ENCODE measurements around the gene NUP93.

NUP93 gene

DNA sequence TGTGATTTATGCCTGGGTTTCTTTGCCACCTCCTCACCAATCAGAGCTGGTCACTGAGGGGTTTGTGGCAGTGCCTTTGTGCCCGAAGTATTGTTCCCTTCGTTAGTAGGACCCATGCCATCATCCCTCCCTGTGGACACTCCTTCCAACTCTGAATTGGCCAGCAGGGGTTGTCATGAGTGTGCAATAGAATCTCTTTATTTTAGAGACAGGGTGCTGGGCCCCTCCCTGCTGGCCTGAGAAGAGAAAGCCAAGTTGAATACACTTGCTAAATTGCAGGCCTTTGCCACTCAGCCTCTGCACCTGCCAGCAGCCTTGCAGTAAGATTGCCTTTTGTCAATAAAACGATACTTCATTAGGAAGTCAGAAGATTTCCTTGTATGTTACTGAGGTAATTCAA lies 94.4 kb downstream of the NUP93 start:
- no peak for DNase-seq

DNA sequence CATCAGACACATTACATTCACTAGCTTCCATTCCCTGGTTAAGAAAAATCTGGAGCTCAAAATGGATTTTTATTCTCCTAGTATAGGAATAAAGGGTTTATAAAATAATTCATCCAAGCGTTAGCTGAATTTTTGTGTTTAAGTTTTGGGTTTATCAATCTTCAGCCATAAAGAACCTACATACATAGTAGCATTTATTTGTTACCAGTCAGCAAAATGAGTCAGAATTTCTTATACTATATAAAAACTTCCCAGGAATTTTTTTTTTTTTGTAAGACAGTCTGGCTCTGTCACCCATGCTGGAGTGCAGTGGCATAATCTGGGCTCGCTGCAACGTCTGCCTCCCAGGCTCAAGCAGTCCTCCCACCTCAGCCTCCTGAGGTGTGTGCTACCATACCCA lies 94.9 kb downstream of the NUP93 start:
- no peak for DNase-seq

DNA sequence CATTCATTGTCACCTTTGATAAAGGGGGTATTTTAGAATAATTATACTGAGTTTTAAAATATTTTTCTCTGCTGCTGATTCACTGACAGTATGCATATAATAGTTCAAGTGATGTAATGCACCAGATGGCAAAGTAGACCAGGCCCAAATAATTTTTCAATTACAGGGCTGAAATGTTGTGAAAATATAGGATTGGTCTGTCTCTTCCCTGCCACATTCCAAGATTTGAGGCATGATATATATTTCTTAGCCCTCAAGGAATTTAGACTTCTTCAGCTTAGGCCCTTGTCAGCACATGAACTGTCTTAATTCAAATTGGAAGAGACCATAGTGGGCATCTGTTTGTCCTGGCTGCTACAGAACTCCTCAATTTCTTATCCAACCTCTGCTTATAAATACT lies 95.9 kb downstream of the NUP93 start:
- DNase-seq, result no peak

DNA sequence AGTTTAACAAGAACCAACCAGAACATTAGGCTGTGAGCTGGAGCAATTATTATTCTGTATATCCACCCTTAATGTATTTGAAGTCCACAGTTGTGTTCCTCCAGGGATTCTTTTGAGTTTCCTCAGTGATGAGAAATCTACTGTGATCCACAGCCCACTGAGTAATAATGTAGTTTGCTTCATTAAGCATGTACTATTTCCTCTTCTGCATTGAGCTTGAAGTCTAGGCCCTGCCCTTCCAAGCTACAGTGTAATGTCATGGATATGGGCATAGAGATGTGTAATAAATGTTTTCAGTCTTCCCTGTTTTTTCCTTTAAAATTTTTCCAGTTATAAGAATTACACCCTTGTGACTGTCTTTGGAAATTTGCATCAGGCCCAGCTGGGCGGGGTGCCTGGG lies 98.7 kb downstream of the NUP93 start:
- no peak for DNase-seq

DNA sequence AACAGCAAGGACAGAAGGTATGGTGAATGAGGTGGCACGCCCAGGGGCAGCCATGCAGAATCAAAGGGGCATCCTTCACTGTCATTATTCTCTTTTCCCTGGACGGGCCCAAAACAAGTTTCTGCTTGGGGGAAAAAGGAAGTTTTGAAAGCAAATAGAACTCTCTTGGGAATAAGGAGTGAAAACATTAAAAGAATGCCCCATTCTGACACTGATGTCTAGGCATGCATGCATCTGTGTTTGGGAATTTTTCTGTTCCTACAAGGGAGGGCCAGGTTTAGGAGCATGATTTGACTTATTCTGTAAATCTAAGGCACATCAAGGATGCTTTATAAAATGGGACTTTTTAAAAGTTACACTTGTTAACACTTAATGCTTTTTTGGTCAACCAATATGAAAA lies 100.7 kb downstream of the NUP93 start:
- DNase-seq, result no peak

DNA sequence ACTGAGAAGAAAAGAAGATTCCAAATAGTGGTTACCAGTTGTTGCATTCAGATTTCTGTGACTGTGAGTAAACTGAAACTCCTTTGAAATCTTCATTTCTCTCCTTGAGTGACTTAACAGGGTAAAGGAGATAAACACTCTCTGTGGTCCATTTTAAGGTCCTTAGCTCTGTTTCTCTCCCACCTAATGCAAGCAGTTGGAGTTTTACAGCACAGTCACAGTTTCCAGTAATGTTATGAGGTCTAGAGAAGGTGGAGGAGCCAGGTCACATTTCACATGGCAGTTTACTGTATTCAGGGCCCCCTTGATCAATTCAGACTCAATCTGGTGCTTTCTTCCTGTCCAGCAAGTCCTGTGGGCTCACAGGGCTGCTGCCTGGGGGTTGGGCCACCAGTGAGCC lies 102.8 kb downstream of the NUP93 start:
- no peak for DNase-seq

DNA sequence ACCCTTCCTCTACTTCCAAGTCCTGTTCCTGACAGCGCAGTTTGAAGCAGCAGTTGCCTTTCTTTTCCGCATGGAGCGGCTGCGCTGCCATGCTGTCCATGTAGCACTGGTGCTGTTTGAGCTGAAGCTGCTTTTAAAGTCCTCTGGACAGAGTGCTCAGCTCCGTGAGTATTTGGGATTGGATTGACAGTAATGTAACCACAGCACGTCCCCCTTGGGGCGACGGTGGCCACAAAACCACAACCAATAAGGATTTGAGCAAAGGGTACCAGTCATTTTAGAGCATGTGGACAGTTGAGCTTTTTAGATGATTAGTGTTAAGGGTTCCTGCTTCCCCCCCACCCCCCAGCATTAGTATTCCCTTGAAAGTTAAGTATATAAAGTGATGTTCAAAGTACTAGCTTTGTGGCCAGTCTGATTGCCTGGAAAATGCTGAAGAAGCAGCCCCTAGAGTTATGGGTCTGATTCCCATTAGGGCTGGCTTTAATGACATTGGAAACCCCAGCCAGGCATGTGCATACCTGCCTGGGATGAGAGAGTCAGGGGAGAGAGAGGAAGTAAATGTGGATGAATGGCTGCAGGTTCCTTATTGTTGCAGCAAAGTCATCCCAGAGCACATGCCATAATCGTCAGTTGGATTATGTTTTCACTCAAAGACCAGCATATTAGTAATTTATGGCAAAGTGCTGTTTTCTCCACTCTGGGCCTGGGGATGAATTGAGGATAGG lies 103.5 kb downstream of the NUP93 start:
- DNase-seq, result no peak

DNA sequence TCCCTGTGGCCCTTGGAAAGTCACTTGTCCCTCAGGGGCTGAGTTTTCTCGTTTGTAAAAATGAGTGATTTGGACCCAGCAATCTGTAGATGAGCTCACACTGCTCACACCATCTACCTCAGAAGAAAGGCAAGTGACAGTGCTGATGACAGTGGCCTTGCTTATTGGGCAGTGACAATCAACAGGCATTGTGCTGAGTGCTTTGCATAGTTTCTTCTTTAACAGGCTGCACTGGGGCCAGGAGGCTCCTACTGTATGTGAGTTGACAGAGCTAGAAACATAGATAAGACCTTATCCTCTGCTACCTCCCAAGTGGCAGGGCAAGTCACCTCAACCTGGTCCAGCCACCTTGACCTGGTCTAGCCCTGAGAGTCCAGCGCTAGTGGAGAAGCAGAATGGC lies 105.4 kb downstream of the NUP93 start:
- no peak for DNase-seq

DNA sequence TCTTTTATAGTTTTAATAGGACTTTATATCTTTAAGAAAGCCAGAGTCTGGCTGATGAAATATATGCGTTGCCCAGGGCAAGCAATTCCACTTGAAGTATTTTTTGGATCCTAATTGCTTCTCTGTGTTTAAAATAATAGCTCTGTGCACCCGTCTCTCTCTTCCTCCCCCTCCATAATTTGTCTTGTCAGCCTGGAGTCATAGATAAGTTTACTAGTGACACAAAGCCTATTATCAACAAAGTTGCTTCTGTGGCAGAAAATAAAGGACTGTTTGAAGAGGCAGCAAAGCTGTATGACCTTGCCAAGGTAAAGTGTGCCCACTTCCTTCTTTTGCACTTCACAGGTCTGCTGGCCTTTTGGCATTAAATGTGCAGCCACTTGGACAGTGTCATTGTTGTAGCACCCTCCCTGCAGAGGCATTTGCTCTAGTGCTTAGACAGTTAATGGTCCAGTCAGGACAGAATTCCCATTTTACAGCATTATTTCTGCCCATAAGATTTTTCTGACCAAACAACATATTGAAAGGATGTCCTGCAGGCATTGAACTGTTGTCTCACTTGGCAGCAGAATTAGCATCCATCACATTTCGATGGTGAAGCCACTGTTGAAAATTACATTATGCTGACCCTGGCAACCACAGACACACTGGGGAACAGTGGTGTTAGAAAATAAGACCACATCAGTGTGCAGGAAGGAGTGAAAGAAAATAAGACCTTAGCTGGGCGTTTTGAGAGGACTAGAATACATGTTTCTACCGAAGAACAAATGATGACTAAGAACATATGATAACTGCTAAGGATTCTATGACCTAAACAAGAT lies 106.7 kb downstream of the NUP93 start:
- DNase-seq, result no peak

DNA sequence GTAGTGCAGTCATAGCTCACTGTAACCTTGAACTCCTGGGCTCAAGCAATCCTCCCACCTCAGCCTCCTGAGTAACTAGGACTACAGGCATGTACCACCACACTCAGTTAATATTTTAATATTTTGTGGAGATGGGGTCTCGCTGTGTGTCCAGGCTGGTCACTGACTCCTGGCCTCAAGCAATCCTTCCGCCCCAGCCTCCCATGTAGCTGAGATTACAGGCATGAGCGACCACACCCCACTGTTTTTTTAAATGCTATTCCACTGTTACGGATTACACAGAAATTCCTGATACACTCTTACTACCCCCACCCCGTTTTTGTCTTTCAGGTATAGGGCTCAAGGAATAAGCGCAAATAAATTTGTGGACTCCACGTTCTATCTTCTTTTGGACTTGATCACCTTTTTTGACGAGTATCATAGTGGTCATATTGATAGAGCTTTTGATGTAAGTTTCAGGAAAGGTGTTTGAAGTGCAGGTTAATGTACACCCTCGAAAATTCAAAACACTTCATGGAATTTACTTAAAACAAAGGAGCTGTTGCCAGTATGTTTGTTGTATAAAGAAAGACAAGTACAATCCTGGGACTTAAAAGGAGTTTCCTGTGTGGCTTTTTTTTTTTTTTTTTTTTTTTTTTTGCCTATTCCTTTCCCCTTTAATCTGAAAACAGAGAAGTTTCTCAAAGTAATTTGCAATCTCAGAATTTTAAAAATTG lies 108.9 kb downstream of the NUP93 start:
- no peak for DNase-seq

DNA sequence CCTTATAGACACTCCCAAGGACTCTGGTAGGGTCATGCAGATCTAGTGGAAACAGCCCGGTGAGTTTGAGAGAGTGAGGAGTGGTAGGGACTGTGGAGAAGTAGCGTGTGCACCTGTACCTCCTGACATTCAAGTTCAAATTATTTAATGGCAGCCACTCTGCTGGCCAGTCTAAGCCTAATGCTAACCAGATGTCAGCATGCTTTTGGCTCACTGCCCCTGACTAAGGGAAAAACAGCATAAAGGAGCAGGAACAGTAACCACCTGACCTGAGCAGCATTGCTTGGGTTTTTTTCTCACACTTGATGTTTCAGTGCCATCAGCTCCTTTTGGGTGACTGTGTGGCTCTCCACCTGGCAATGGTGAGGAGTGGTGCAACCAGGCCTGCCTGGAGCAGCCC lies 111.3 kb downstream of the NUP93 start:
- DNase-seq, result no peak

DNA sequence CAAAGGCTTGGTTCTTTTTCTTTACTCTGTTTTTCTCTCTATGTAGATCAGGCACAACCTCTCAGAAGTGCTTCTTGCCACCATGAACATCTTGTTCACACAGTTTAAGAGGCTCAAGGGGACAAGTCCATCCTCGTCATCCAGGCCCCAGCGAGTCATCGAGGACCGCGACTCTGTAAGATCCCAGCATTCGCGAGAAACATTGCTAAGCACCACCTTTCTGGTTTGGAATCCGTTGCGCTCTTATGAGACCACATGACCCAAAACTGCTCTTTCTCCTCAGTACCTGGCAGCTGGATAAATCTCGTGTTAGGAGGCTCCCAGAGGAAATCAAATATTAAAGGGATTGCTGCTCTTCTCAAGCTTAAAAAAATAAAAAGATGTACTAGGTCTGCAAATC lies 111.7 kb downstream of the NUP93 start:
- DNase-seq, result no peak

DNA sequence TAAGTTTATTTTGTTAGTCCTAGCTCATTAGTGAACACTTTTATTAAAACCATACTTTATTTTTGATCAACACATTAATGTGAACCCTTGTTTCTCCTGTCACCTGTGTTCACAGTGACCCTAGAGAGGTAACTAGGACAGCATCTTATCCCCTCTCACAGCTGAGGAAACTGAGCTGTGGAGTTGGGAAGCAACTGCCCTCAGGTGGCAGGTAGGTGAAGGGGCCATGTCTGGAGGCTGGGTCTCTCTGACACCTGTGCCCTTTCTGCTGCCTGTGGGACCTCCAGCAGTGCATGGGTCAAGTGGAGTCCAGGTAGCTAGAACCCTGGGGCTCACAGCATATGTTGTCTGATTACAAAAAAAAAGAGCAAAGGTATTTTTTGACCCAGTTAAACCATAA lies 112.2 kb downstream of the NUP93 start:
- DNase-seq, result no peak

DNA sequence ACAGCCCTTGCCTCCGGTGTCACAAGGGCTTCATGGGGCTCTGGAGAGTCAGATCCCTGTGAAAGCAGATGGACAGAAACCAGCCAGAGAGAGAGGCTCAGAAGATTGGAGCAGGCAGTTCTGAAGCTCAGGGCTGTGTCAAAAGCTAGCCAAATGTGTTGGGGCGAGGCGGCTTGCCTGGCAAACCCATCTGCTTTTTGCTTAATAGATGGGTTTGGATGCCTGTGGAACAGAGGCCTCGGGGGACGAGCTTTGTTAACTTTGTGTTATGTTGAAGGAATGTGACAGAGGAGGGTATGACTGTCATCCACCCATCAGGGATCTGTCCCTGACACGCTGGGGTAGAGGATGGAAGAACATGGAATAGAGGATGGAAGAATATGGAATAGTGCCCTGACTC lies 114.1 kb downstream of the NUP93 start:
- no peak for DNase-seq

DNA sequence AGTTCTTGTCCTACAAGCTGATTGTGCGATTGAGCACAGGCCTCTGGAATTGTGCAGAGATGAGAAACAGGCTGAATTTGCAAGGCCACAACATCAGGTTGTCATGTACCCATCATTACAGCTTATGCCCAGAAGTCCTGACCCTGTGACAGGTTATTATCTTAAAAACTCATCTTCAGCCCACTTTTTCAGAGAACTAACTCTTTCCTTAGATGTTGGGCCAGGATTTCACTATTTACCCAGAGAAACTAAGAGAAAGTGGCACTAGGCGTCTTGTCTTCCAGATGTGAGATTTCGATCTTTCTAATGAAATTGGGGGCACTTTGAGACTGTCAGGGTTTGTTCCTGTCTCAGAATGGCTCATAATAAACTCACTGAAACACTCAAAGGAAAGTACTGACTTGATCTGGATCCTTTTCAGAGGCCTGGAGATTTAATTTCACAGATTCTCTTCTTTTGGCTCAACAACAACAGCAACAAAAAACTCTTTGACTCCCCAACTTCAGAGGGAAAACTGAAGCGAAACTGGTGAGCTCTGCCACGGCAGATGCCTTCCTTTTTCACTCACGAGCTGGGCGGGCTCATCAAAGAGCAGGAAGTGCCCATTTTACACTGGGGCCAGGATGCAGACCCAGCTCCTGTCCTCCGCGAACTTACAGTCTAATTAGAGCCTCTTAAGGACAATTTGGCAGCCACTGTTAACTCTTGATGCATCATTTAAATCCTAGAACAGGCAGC lies 117.4 kb downstream of the NUP93 start:
- DNase-seq, result peak in 1 of 2 donors; percentile 24

DNA sequence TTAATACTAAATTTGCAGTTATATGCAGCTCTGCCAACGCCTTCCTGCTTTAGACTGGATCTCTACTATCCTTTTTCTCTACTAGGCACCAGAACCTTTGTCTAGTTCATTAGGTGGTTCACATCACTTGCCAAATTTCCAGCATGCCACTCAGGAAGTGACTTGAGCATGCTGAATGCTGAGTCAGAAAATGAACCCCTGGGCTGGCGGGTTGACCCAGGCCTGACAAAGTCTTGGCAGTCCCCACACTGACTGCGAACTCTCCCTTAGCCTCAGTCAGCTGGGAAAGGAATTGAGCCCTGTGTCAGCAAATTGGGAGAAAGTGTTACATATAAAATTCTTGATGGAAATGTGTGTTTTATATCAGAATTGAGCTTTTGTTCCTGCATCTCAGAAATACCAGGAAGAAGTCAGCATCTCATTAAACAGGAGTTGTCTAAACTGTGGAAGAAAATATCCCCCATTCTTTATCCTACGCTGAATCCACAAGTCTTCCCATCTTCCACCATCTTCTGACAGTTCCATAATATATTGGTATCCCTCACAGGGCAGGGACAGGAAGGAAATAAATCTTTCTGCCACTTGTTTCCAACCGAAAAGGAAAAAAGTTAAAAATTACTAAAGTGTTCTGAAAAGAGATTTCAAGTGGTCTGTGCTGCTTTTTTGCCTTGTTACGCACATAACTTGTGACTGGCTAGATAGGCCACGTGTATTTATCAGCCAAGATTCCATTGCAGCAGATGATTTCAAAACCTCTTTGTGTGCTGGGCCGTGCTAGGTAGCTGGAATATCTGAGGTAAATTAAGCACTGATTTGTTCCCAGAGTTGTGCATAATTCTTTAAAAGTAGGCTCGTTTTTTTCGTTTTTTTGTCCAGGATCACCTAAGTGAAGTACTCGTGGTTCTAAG lies 118.4 kb downstream of the NUP93 start:
- DNase-seq, result no peak

DNA sequence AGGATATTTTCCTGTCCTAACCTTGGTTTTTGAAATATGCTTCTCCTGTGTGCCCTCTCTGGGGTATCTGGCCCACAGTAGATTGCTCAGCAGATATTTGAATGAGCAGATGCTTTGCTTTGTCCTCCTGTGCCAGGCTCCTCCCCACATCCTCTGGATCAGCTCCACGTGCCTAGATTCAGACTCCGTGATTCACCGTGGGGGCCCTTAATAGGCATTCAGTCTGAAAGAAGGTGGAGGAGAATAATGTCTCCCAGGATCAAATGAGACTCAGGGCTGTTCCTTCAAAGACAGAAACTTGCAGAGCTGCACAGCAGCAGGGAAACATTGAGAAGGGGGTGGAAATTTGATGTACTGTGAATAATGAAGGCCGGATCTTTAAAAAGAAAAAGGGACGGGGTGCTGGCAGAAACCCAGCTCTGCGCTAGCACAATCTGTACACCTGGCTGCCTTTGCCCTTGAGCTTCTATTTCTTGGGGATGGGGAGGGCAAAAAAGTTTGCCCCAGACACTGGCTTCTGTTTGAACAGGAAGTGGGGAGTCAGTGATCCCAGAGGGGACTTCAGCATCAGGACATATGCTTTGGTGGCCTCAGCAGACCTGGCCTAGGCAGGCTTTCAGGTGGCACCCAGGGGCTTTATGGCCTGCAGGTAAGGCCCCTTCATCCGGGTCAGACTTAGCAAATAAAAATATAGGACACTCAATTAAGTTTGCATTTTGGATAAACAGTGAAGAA lies 119.2 kb downstream of the NUP93 start:
- no peak for DNase-seq

DNA sequence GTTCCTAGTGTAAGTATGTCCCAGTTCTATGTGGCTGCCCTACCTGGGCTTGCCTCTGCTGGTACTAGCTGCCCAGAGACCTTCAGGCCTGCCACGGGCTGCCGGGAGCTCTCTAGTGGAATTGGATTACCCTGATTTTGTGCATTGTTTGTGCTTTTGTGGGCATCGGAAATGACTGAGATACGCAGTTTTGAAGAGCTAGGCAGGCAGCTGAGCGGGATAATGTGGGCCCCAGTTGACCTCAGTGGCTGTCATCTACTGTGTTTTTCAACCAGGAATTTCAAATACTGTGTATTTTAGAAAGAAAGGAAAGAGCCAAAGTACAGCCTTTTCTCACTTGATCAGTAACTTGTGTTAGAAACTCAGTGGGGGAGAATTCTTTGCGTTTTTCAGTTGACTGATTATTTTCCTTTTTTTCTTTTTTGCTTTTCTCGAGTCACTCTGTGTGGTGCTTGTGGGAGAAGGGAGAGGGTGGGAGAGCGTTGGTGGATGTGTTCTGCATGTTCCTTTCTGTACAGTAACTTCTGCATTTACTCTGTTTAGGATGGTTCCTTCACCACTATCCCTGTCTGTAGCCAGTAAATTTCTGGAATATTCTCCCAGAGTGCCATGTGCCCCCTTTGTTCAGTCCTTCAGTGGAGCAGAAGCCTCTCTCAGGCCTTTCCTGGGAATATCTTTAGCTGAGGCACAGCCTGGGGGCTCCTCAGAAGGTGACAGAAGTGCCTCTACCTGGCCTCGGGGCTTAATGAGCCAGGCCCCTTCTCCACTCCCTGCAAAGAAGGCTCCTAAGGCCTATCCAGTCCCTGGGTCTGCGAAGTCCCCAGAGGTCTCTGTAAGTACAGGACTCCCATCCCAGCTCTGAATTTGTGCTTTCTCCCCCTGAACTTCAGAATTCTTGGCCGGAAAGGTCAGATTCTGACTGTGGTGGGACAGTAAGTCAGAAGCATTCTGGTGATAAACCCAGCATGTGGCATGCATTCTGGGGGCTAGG lies 120.1 kb downstream of the NUP93 start:
- DNase-seq, result no peak

DNA sequence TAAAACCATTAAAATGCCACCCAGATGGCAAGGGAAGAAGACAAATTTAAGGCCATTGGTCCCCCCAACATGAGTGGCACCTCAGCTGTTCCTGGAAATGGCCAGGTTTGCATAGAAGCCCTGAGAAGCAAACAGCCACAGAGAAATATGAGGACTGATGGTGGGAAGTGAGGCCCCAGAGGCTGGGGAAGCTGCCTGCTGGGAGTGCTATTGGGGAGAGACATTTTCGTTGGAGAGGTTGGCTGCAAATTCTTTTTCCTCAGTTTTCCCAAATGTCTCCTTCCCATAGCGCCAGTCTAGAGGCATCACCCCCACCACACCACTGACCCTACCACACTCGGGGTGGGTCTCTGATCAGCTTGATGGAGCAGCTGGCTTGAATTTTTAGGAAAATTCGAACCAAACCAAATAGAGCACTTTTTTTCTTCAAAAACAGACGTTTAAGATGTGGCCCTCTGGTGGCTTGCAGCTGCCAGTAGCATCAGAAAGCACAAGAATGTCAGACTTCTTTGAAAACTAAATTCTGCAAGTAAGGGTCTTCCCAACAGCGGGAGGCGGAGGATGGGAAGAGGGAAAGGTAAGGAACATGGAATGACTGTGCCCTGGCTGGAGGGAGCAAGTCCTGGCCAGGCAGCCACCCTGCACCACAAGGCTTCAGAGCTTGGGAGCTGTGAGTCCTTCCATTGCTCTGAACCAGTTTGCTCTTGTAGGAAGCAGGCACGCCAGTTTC lies 121.9 kb downstream of the NUP93 start:
- no peak for DNase-seq

DNA sequence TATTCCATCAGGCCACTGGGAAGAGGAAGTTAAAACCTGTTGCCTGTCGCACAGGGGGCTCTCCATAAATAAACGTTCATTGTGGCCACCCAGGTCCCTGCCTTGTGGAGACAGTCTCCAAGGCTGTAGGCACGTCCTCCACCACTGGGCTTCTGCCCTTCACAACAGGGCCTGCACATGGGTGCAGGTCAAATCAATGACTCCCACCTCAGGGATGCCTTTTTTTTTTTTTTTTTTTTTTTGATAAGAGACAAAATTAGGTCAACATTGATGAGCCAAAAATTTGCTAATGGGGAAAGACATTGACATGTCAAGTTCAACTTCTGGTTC lies 122.4 kb downstream of the NUP93 start:
- no peak for DNase-seq

Measured in CD4-positive, alpha-beta T cell treated with Interferon alpha-2 for 1 hour (primary cell).